GM12878 (cell line): Measurements from ENCODE around the gene IRF2. TPM values are rescaled to one million over a fixed set of nuclear protein-coding genes. Genes with fewer than 3 reads are reported as not detected.

Experiments
- ATAC-seq: fragments of 200-7000 bp; cut with Tn5 transposase; 3 replicates; pipeline ENCODE4 v1.9.1; 2020; ENCODE audit warnings: mild to moderate bottlenecking, moderate library complexity
- BruUV-seq: library from RNA; stranded (reverse); fragments of 400-500 nt; replicated peaks from 2 replicates; lab custom pipeline; 2021; lab: Mats Ljungman, UMichigan
- CTCF ChIA-PET: fragments of 300-600 bp; sonication (Branson Sonifier 250); formaldehyde crosslinking; extraction: SDS; loops from one replicate; lab custom pipeline; 2021; ENCODE audit warnings: inconsistent platforms; lab: Yijun Ruan, JAX
- POLR2A ChIA-PET: fragments of 350-600 bp; formaldehyde crosslinking; extraction: SDS; loops from one replicate; lab custom pipeline; 2021; ENCODE audit warnings: inconsistent platforms; lab: Charles Lee
- RAD21 ChIA-PET: fragments of 300-600 bp; sonication (Branson Sonifier 250); formaldehyde crosslinking; loops from one replicate; lab custom pipeline; 2023; ENCODE audit warnings: antibody characterized with exemption; ENCODE audit not compliant: unreplicated experiment; lab: Charles Lee
- SMC1A ChIA-PET: fragments of 300-600 bp; sonication (Branson Sonifier 250); formaldehyde crosslinking; loops from one replicate; lab custom pipeline; 2023; ENCODE audit not compliant: unreplicated experiment, uncharacterized antibody; lab: Charles Lee
- DNase-seq: peaks from one replicate; pipeline ENCODE4 v3.0.0-alpha.2; 2011; ENCODE audit warnings: low read depth, low spot score
- FAIRE-seq: peaks from 3 replicates; lab custom pipeline; 2011; peaks lifted over from hg19 to GRCh38; lab: Jason Lieb, UNC
- H2AFZ ChIP-seq: 2 replicates; pipeline ENCODE4 v1.6.0; 2011; ENCODE audit warnings: low read depth, low read length, control low read depth; ENCODE audit not compliant: control insufficient read depth
- H3K27ac ChIP-seq: 2 replicates; pipeline ENCODE4 v1.5.1; 2011; ENCODE audit warnings: control low read depth; ENCODE audit not compliant: control insufficient read depth, insufficient read depth
- H3K27me3 ChIP-seq, 2 experiments: replicated peaks in 1 of 2; 2 replicates each; pipeline versions ENCODE4 v1.6.0 to v1.6.1; 2011; ENCODE audit warnings: low read length in 1 of 2; ENCODE audit not compliant: control insufficient read depth in 2 of 2, insufficient read depth in 2 of 2
- H3K36me3 ChIP-seq, 2 experiments: 2 replicates each; pipeline ENCODE4 v1.5.1; 2011; ENCODE audit warnings: low read length in 1 of 2; ENCODE audit not compliant: control insufficient read depth in 2 of 2, insufficient read depth in 2 of 2
- H3K4me1 ChIP-seq: 2 replicates; pipeline ENCODE4 v1.6.1; 2011; ENCODE audit warnings: mild to moderate bottlenecking, low read length, moderate library complexity, mixed read lengths; ENCODE audit not compliant: control insufficient read depth, insufficient read depth
- H3K4me2 ChIP-seq: 2 replicates; pipeline ENCODE4 v1.6.0; 2011; ENCODE audit warnings: control low read depth; ENCODE audit not compliant: control insufficient read depth, insufficient read depth
- H3K4me3 ChIP-seq: fragments of 200-600 bp; sonication (generic); 2 replicates; pipeline ENCODE4 v1.5.1; 2016
- H3K79me2 ChIP-seq: 2 replicates; pipeline ENCODE4 v1.6.0; 2011; ENCODE audit warnings: low read length; ENCODE audit not compliant: control insufficient read depth, insufficient read depth
- H3K9ac ChIP-seq: 2 replicates; pipeline ENCODE4 v1.8.0; 2011; ENCODE audit warnings: low read length, control low read depth, mixed read lengths; ENCODE audit not compliant: control insufficient read depth, insufficient read depth
- H3K9me3 ChIP-seq: replicated peaks from 3 replicates; pipeline ENCODE4 v1.5.1; 2011; ENCODE audit warnings: mild to moderate bottlenecking, low read length; ENCODE audit not compliant: control insufficient read depth, insufficient read depth
- H4K20me1 ChIP-seq: 2 replicates; pipeline ENCODE4 v1.6.0; 2011; ENCODE audit not compliant: control insufficient read depth, insufficient read depth
- ASH2L ChIP-seq: fragments of 300-600, 200-600 bp; sonication (generic); IDR thresholded peaks from 2 replicates; pipeline ENCODE4 v1.6.1; 2017; ENCODE audit warnings: low read depth, mild to moderate bottlenecking, borderline replicate concordance
- BRCA1 ChIP-seq: IDR thresholded peaks from 2 replicates; pipeline ENCODE4 v1.6.1; 2011; ENCODE audit warnings: low read depth, low read length, improper control_type of control experiment
- EZH2 ChIP-seq: IDR thresholded peaks from 2 replicates; pipeline ENCODE4 v1.6.1; 2012; ENCODE audit warnings: low read depth, mild to moderate bottlenecking, control low read depth, inconsistent platforms, low read length, borderline replicate concordance; ENCODE audit not compliant: control insufficient read depth
- FOXM1 ChIP-seq: IDR thresholded peaks from 2 replicates; pipeline ENCODE4 v1.6.1; 2012; ENCODE audit warnings: low read depth, mild to moderate bottlenecking, inconsistent platforms, low read length, moderate library complexity
- HCFC1 ChIP-seq: fragments of 150-350 bp; IDR thresholded peaks from 2 replicates; pipeline ENCODE4 v1.6.1; 2014; ENCODE audit warnings: low read length
- NR2C2 ChIP-seq: IDR thresholded peaks from 2 replicates; pipeline ENCODE4 v1.6.1; 2011; ENCODE audit warnings: borderline replicate concordance, low read depth; ENCODE audit not compliant: control insufficient read depth, insufficient read length
- NR2F1 ChIP-seq: fragments of 450-650 bp; conservative IDR thresholded peaks from 2 replicates; pipeline ENCODE4 v1.6.1; 2017; ENCODE audit warnings: mild to moderate bottlenecking
- POLR2AphosphoS5 ChIP-seq: IDR thresholded peaks from 2 replicates; pipeline ENCODE4 v1.6.1; 2011; ENCODE audit warnings: mild to moderate bottlenecking, low read length, inconsistent platforms
- RAD21 ChIP-seq: IDR thresholded peaks from 2 replicates; pipeline ENCODE4 v1.6.1; 2011; ENCODE audit warnings: mild to moderate bottlenecking, low read depth, low read length, moderate library complexity; ENCODE audit not compliant: insufficient read depth
- RELA ChIP-seq: fragments of 450-650 bp; IDR thresholded peaks from 2 replicates; pipeline ENCODE4 v1.8.0; 2014; ENCODE audit warnings: borderline replicate concordance; ENCODE audit not compliant: partially characterized antibody
- SPI1 ChIP-seq: IDR thresholded peaks from 2 replicates; pipeline ENCODE4 v1.6.1; 2011; ENCODE audit warnings: low read depth, mild to moderate bottlenecking, low read length, moderate library complexity, borderline replicate concordance; ENCODE audit not compliant: insufficient read depth
- ZNF622 ChIP-seq: fragments of 450-650 bp; IDR thresholded peaks from 2 replicates; pipeline ENCODE4 v1.6.1; 2017; ENCODE audit warnings: mild to moderate bottlenecking, inconsistent platforms
- WGBS: methylation state at CpG from one replicate; pipeline ENCODE4 v1.1.6; 2016; ENCODE audit warnings: low lambda C conversion rate; ENCODE audit not compliant: insufficient replicate concordance, insufficient coverage; ENCODE audit errors: missing lambda C conversion rate; 5-methylcytosine and 5-hydroxymethylcytosine counted together
- in situ Hi-C: fragments of 300-500 bp; cut with MboI; formaldehyde crosslinking; loops from 9 replicates; pipeline ENCODE4 v1.14.3; 2018; ENCODE audit warnings: mixed read lengths
- intact Hi-C: fragments of 100-400 bp; cut with micrococcal nuclease; formaldehyde crosslinking; loops from one replicate; pipeline ENCODE4 v1.14.2; 2022; ENCODE audit not compliant: unreplicated experiment
- polyA plus RNA-seq, 11 experiments: library from polyadenylated mRNA; depleted of rRNA in 4 of 11; unstranded in 6 of 11; stranded (reverse) in 5 of 11; fragments of >200 nt; fragmentation: Nextera tagmentation in 4 of 11; fragmentation: Illumina TruSeq in 1 of 11; extraction: Ambion mirVana in 4 of 11; extraction: Trizol in 1 of 11; gene quantifications; 1 replicate in 1 of 11; 2 replicates in 10 of 11; pipeline versions ENCODE4 v1.2.1 to v1.2.3, GENCODE V29; 2011 to 2016; ENCODE audit warnings: inconsistent platforms in 2 of 11, missing spikeins in 2 of 11, low read depth in 1 of 11
- total RNA-seq, 4 experiments: library from RNA; depleted of rRNA in 3 of 4; stranded (reverse); fragments of >200 nt in 3 of 4; fragmentation: Illumina TruSeq in 1 of 4; extraction: Trizol in 1 of 4; gene quantifications; 2 replicates each; pipeline versions ENCODE4 v1.2.1 to v1.2.3, GENCODE V29; 2013 to 2021
- TF ChIP-seq, protein P1 (sequence below): fragments of 450-650 bp; formaldehyde crosslinking; IDR thresholded peaks from 2 replicates; pipeline ENCODE4 v1.4.0; 2020; ENCODE audit warnings: mild to moderate bottlenecking, moderate library complexity
- TF ChIP-seq, protein P2 (sequence below): IDR thresholded peaks from 2 replicates; pipeline ENCODE4 v1.6.1; 2011; ENCODE audit warnings: borderline replicate concordance, low read depth, mild to moderate bottlenecking, moderate library complexity, mixed read lengths, low read length; ENCODE audit not compliant: insufficient read depth; ENCODE audit errors: extremely low read length
- TF ChIP-seq, protein P3 (sequence below): fragments of 450-650 bp; IDR thresholded peaks from 2 replicates; pipeline ENCODE4 v1.6.1; 2017; ENCODE audit warnings: antibody characterized with exemption, mild to moderate bottlenecking, moderate library complexity

The IRF2 gene
- total and polyA plus RNA-seq, 10 of the 15 experiments (the other 5 are each of a cell fraction or from before 2014, with no cell fraction given) = 45.1 to 99.3 (median 58.9) TPM

DNA sequence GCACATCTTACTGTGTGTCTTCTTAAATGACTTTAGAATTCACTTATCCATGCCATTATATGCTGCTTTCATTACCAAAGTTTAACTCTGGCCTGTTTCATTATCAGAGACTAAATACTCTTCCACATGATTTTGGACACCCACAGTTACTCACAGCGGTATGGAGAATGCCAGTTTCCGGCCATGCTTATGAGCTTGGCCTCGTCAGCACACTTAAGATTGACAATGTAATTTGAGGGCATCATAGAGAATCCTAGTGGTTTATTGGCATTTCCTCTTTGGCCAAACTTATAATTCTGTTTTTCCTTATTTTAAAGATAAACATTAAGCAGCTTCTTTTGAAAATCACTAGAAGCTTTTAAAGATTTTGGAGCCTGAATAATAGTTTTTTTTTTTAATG lies 104.5 kb downstream of the IRF2 start:
- POLR2A ChIA-PET = interaction anchor here (1.5 kb wide), 1 partner anchor 17 kb away, joined by 5 read pairs; no protein-coding TSS in a partner anchor
- no peak for FAIRE-seq
- RAD21 ChIA-PET = interaction anchor here (0.7 kb wide), 1 partner anchor 67 kb away, joined by 4 read pairs; no protein-coding TSS in a partner anchor
- CTCF ChIA-PET = interaction anchor here (1.2 to 2.1 kb wide), 2 partner anchors 12 to 106 kb away, joined by 4 to 6 read pairs; no protein-coding TSS in a partner anchor
- H2AFZ ChIP-seq = no peak overlapping the region
- no peaks in the 10 kb centered on the region for H3K79me2 ChIP-seq
- no peaks in the 10 kb centered on the region for H3K27me3 ChIP-seq
- 95% methylated on average over 3 of the region's 3 CpGs for WGBS
- H3K9me3 ChIP-seq = peaks cover 2% of the 10 kb centered on the region; the same call in 1 of the 3 replicates
- SMC1A ChIA-PET = interaction anchor here (0.6 to 3.8 kb wide), 4 partner anchors 12 to 22 kb away, joined by 3 to 16 read pairs (median 4); no protein-coding TSS in a partner anchor
- H3K4me1 ChIP-seq = no peaks in the 10 kb centered on the region
- intact Hi-C loops = no loop called here
- H3K27ac ChIP-seq = no peak overlapping the region
- no peak overlapping the region for H3K4me2 ChIP-seq
- H4K20me1 ChIP-seq = no peaks in the 10 kb centered on the region
- H3K4me3 ChIP-seq = no peak overlapping the region
- H3K9ac ChIP-seq = no peak overlapping the region
- TF ChIP-seq, protein P1, sequence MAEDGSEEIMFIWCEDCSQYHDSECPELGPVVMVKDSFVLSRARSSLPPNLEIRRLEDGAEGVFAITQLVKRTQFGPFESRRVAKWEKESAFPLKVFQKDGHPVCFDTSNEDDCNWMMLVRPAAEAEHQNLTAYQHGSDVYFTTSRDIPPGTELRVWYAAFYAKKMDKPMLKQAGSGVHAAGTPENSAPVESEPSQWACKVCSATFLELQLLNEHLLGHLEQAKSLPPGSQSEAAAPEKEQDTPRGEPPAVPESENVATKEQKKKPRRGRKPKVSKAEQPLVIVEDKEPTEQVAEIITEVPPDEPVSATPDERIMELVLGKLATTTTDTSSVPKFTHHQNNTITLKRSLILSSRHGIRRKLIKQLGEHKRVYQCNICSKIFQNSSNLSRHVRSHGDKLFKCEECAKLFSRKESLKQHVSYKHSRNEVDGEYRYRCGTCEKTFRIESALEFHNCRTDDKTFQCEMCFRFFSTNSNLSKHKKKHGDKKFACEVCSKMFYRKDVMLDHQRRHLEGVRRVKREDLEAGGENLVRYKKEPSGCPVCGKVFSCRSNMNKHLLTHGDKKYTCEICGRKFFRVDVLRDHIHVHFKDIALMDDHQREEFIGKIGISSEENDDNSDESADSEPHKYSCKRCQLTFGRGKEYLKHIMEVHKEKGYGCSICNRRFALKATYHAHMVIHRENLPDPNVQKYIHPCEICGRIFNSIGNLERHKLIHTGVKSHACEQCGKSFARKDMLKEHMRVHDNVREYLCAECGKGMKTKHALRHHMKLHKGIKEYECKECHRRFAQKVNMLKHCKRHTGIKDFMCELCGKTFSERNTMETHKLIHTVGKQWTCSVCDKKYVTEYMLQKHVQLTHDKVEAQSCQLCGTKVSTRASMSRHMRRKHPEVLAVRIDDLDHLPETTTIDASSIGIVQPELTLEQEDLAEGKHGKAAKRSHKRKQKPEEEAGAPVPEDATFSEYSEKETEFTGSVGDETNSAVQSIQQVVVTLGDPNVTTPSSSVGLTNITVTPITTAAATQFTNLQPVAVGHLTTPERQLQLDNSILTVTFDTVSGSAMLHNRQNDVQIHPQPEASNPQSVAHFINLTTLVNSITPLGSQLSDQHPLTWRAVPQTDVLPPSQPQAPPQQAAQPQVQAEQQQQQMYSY (CRISPR knock-in tag) = no peak
- no peak for TF ChIP-seq NR2F1
- no peak for TF ChIP-seq HCFC1
- TF ChIP-seq EZH2 = no peak
- no peak for TF ChIP-seq ZNF622
- TF ChIP-seq FOXM1 = no peak
- TF ChIP-seq SPI1 = no peak
- TF ChIP-seq BRCA1 = no peak
- TF ChIP-seq, protein P2, sequence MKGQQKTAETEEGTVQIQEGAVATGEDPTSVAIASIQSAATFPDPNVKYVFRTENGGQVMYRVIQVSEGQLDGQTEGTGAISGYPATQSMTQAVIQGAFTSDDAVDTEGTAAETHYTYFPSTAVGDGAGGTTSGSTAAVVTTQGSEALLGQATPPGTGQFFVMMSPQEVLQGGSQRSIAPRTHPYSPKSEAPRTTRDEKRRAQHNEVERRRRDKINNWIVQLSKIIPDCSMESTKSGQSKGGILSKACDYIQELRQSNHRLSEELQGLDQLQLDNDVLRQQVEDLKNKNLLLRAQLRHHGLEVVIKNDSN = no peak
- TF ChIP-seq, protein P3, sequence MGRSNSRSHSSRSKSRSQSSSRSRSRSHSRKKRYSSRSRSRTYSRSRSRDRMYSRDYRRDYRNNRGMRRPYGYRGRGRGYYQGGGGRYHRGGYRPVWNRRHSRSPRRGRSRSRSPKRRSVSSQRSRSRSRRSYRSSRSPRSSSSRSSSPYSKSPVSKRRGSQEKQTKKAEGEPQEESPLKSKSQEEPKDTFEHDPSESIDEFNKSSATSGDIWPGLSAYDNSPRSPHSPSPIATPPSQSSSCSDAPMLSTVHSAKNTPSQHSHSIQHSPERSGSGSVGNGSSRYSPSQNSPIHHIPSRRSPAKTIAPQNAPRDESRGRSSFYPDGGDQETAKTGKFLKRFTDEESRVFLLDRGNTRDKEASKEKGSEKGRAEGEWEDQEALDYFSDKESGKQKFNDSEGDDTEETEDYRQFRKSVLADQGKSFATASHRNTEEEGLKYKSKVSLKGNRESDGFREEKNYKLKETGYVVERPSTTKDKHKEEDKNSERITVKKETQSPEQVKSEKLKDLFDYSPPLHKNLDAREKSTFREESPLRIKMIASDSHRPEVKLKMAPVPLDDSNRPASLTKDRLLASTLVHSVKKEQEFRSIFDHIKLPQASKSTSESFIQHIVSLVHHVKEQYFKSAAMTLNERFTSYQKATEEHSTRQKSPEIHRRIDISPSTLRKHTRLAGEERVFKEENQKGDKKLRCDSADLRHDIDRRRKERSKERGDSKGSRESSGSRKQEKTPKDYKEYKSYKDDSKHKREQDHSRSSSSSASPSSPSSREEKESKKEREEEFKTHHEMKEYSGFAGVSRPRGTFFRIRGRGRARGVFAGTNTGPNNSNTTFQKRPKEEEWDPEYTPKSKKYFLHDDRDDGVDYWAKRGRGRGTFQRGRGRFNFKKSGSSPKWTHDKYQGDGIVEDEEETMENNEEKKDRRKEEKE = no peak
- no peak for TF ChIP-seq RAD21
- no peak for TF ChIP-seq POLR2AphosphoS5
- TF ChIP-seq ASH2L = no peak
- TF ChIP-seq RELA = no peak
- no peak for TF ChIP-seq NR2C2
- TF ChIP-seq, all 136 proteins: peak for 0
- no peaks in the 10 kb centered on the region for H3K36me3 ChIP-seq
- DNase-seq (no peak), ATAC-seq (no peak)
- BruUV-seq = no TSS peak
- in situ Hi-C loops = no loop called here
